NB4 (cell line): ENCODE measurements around the gene KNL1.

Source experiments
- TF ChIP-seq, protein P1 (sequence below): IDR thresholded peaks from one replicate; pipeline ENCODE4 v1.5.1; 2012; ENCODE audit warnings: low read depth, low read length
- TF ChIP-seq, protein P2 (sequence below): IDR thresholded peaks from 2 replicates; pipeline ENCODE4 v1.6.1; 2011; ENCODE audit warnings: low read depth, low read length

DNA sequence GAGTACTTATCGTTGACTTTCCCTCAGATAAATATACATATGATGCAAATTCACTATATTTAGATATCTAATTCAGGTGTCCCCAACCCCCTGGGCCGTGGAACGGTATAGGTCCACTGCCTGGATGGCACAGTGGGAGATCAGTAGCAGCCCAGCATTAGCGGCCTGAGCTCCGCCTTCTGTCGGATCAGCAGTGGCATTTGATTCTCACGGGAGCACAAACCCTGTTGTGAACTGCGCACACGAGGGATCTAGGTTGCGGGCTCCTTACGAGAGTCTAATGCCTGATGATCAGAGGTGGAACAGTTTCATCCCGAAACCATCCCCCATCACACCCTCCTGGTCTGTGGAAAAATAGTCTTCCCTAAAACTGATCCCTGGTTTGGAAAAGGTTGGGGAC lies 6.9 kb downstream of the KNL1 start:
- TF ChIP-seq, protein P1, sequence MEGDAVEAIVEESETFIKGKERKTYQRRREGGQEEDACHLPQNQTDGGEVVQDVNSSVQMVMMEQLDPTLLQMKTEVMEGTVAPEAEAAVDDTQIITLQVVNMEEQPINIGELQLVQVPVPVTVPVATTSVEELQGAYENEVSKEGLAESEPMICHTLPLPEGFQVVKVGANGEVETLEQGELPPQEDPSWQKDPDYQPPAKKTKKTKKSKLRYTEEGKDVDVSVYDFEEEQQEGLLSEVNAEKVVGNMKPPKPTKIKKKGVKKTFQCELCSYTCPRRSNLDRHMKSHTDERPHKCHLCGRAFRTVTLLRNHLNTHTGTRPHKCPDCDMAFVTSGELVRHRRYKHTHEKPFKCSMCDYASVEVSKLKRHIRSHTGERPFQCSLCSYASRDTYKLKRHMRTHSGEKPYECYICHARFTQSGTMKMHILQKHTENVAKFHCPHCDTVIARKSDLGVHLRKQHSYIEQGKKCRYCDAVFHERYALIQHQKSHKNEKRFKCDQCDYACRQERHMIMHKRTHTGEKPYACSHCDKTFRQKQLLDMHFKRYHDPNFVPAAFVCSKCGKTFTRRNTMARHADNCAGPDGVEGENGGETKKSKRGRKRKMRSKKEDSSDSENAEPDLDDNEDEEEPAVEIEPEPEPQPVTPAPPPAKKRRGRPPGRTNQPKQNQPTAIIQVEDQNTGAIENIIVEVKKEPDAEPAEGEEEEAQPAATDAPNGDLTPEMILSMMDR, result no peak
- TF ChIP-seq, protein P2, sequence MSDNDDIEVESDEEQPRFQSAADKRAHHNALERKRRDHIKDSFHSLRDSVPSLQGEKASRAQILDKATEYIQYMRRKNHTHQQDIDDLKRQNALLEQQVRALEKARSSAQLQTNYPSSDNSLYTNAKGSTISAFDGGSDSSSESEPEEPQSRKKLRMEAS, result no peak
